Effector memory CD8-positive, alpha-beta T cell (primary cell): ENCODE results near the gene MAD1L1.

ENCODE experiments used
- ATAC-seq: fragments of 150-1000 bp; cut with Tn5 transposase; replicated peaks from 2 replicates; pipeline ENCODE4 v1.10.0; 2021; ENCODE audit warnings: mild to moderate bottlenecking, moderate library complexity
- DNase-seq, 3 experiments: peaks; one replicate each; pipeline ENCODE4 v3.0.0; 2021
- H3K27ac Mint-ChIP-seq, 2 donors: one replicate each; pipeline ENCODE4 v1.8.0; 2022; ENCODE audit warnings: mild to moderate bottlenecking in 2 of 2, mixed read lengths in 2 of 2, moderate library complexity in 2 of 2
- H3K27me3 Mint-ChIP-seq, 2 donors: one replicate each; pipeline ENCODE4 v1.8.0; 2022; ENCODE audit warnings: mixed read lengths in 2 of 2
- H3K36me3 Mint-ChIP-seq: one replicate; pipeline ENCODE4 v1.8.0; 2022; ENCODE audit warnings: mild to moderate bottlenecking, moderate library complexity, mixed read lengths; ENCODE audit not compliant: insufficient read depth
- H3K4me1 Mint-ChIP-seq, 2 donors: one replicate each; pipeline ENCODE4 v1.8.0; 2022; ENCODE audit warnings: low read depth in 2 of 2, mixed read lengths in 2 of 2
- H3K4me3 Mint-ChIP-seq, 2 donors: one replicate each; pipeline ENCODE4 v1.8.0; 2022; ENCODE audit warnings: mild to moderate bottlenecking in 2 of 2, mixed read lengths in 2 of 2, moderate library complexity in 2 of 2
- H3K9me3 Mint-ChIP-seq, 2 donors: one replicate each; pipeline ENCODE4 v1.8.0; 2022; ENCODE audit warnings: mixed read lengths in 2 of 2

MAD1L1 gene

GRCh38 chr7:2015251-2015871, 217.4 kb downstream of the MAD1L1 start:
- H3K27ac Mint-ChIP-seq: no peak overlapping the region
- no peaks in the 10 kb centered on the region for H3K27me3 Mint-ChIP-seq
- peaks cover 9 to 13% of the 10 kb centered on the region in 2 donors for H3K4me1 Mint-ChIP-seq

GRCh38 chr7:2014391-2015241, 218.1 kb downstream of the MAD1L1 start:
- no peak for DNase-seq
- Mint-ChIP-seq H3K4me3 (no peak overlapping the region), H3K36me3 (peaks cover 4% of the 10 kb centered on the region), H3K27ac (no peak overlapping the region), H3K4me1 (peaks cover 5 to 8% of the 10 kb centered on the region in 2 donors), H3K9me3 (no peaks in the 10 kb centered on the region), H3K27me3 (no peaks in the 10 kb centered on the region)
- ATAC-seq: no peak

More at GRCh38 chr7:2015251-2015871, 217.4 kb downstream of the MAD1L1 start:
- DNase-seq (no peak), ATAC-seq (no peak)
- H3K9me3 Mint-ChIP-seq: no peaks in the 10 kb centered on the region
- H3K4me3 Mint-ChIP-seq: no peak overlapping the region
- H3K36me3 Mint-ChIP-seq: peaks cover 4% of the 10 kb centered on the region

- H3K27me3 Mint-ChIP-seq: no peaks in the 10 kb centered on the region
- DNase-seq (no peak), ATAC-seq (no peak)
- no peak overlapping the region for H3K27ac Mint-ChIP-seq
- H3K4me1 Mint-ChIP-seq: peaks cover 4% of the 10 kb centered on the region in 2 donors
- H3K4me3 Mint-ChIP-seq: no peak overlapping the region
- H3K9me3 Mint-ChIP-seq: no peaks in the 10 kb centered on the region
- peaks cover 4% of the 10 kb centered on the region for H3K36me3 Mint-ChIP-seq
Observed at GRCh38 chr7:2013381-2014311, 219.1 kb downstream of the MAD1L1 start.

GRCh38 chr7:2012981-2013380, 219.8 kb downstream of the MAD1L1 start:
- Mint-ChIP-seq H3K4me3 (no peak overlapping the region), H3K36me3 (peaks cover 4% of the 10 kb centered on the region), H3K27me3 (no peaks in the 10 kb centered on the region), H3K9me3 (no peaks in the 10 kb centered on the region), H3K4me1 (peaks cover 4% of the 10 kb centered on the region in 2 donors), H3K27ac (no peak overlapping the region)
- ATAC-seq: no peak
- DNase-seq: no peak

- no peaks in the 10 kb centered on the region for H3K27me3 Mint-ChIP-seq
- H3K4me1 Mint-ChIP-seq: peaks cover 0 to 2% of the 10 kb centered on the region in 2 donors
- ATAC-seq (no peak), DNase-seq (no peak)
- H3K9me3 Mint-ChIP-seq: no peaks in the 10 kb centered on the region
- no peak overlapping the region for H3K27ac Mint-ChIP-seq
- H3K4me3 Mint-ChIP-seq: no peak overlapping the region
- peaks cover 4% of the 10 kb centered on the region for H3K36me3 Mint-ChIP-seq
Observed at GRCh38 chr7:2012044-2012900, 220.5 kb downstream of the MAD1L1 start.

GRCh38 chr7:2011266-2012043, 221.3 kb downstream of the MAD1L1 start:
- no peak overlapping the region for H3K4me3 Mint-ChIP-seq
- no peak for ATAC-seq
- H3K27me3 Mint-ChIP-seq: no peaks in the 10 kb centered on the region
- H3K27ac Mint-ChIP-seq: no peak overlapping the region
- H3K36me3 Mint-ChIP-seq: peaks cover 4% of the 10 kb centered on the region
- H3K9me3 Mint-ChIP-seq: no peaks in the 10 kb centered on the region
- H3K4me1 Mint-ChIP-seq: peaks cover 1 to 2% of the 10 kb centered on the region in 2 donors
- DNase-seq: no peak

GRCh38 chr7:2010551-2011265, 222.0 kb downstream of the MAD1L1 start:
- Mint-ChIP-seq H3K4me3 (no peak overlapping the region), H3K36me3 (peaks cover 4% of the 10 kb centered on the region), H3K27ac (no peak overlapping the region), H3K27me3 (no peaks in the 10 kb centered on the region), H3K4me1 (peaks cover 8 to 9% of the 10 kb centered on the region in 2 donors), H3K9me3 (no peaks in the 10 kb centered on the region)
- DNase-seq (no peak), ATAC-seq (no peak)

- Mint-ChIP-seq H3K27me3 (no peaks in the 10 kb centered on the region), H3K9me3 (no peaks in the 10 kb centered on the region), H3K4me3 (no peak overlapping the region), H3K4me1 (peaks cover 8 to 12% of the 10 kb centered on the region in 2 donors), H3K36me3 (peaks cover 4% of the 10 kb centered on the region), H3K27ac (no peak overlapping the region)
- no peak for ATAC-seq
- DNase-seq: no peak
Observed at GRCh38 chr7:2010101-2010500, 222.6 kb downstream of the MAD1L1 start.

- ATAC-seq (no peak), DNase-seq (no peak)
- Mint-ChIP-seq H3K27ac (no peak overlapping the region), H3K27me3 (no peaks in the 10 kb centered on the region), H3K4me3 (no peak overlapping the region), H3K36me3 (peaks cover 4% of the 10 kb centered on the region), H3K4me1 (peaks cover 8 to 12% of the 10 kb centered on the region in 2 donors), H3K9me3 (no peaks in the 10 kb centered on the region)
Observed at GRCh38 chr7:2009541-2010001, 223.2 kb downstream of the MAD1L1 start.

- Mint-ChIP-seq H3K27ac (no peak overlapping the region), H3K27me3 (no peaks in the 10 kb centered on the region), H3K4me3 (no peak overlapping the region), H3K9me3 (no peaks in the 10 kb centered on the region), H3K36me3 (peaks cover 4% of the 10 kb centered on the region), H3K4me1 (peaks cover 8 to 12% of the 10 kb centered on the region in 2 donors)
- ATAC-seq (no peak), DNase-seq (no peak)
Observed at GRCh38 chr7:2008936-2009540, 223.7 kb downstream of the MAD1L1 start.

GRCh38 chr7:2008101-2008935, 224.4 kb downstream of the MAD1L1 start:
- no peaks in the 10 kb centered on the region for H3K9me3 Mint-ChIP-seq
- H3K36me3 Mint-ChIP-seq: peaks cover under 1% of the 10 kb centered on the region
- no peak for DNase-seq
- H3K27ac Mint-ChIP-seq: no peak overlapping the region
- no peak overlapping the region for H3K4me3 Mint-ChIP-seq
- no peak for ATAC-seq
- H3K4me1 Mint-ChIP-seq: peaks cover 8 to 10% of the 10 kb centered on the region in 2 donors
- no peaks in the 10 kb centered on the region for H3K27me3 Mint-ChIP-seq
